Panc1 (cell line): ENCODE measurements around the gene SPATA21. TPM values are rescaled to one million over a fixed set of nuclear protein-coding genes. Genes with fewer than 3 reads are reported as not detected.

Source experiments
- ATAC-seq: fragments of 200-7000 bp; cut with Tn5 transposase; 2 replicates; pipeline ENCODE4 v1.9.1; 2020; ENCODE audit warnings: mild to moderate bottlenecking, moderate library complexity
- BruUV-seq: library from RNA; stranded (reverse); fragments of 400-500 nt; replicated peaks from 2 replicates; lab custom pipeline; 2021; lab: Mats Ljungman, UMichigan
- CTCF ChIA-PET: fragments of 300-600 bp; sonication (Branson Sonifier 250); formaldehyde crosslinking; loops from one replicate; lab custom pipeline; 2022; ENCODE audit warnings: antibody characterized with exemption; lab: Charles Lee
- POLR2A ChIA-PET: fragments of 300-600 bp; sonication (Branson Sonifier 250); formaldehyde crosslinking; loops from one replicate; lab custom pipeline; 2022; ENCODE audit warnings: antibody characterized with exemption; lab: Charles Lee
- DNase-seq: peaks from one replicate; pipeline ENCODE4 v3.0.0-alpha.2; 2010; ENCODE audit warnings: low read depth, low spot score
- H3K27ac ChIP-seq: 2 replicates; pipeline ENCODE4 v1.5.1; 2011; ENCODE audit warnings: mild to moderate bottlenecking, low read length, inconsistent platforms
- H3K27me3 ChIP-seq: fragments of 200-500 bp; sonication (Bioruptor generic); 2 replicates; pipeline ENCODE4 v1.6.0; 2014; ENCODE audit warnings: low read length, inconsistent platforms; ENCODE audit not compliant: control insufficient read depth, insufficient read depth
- H3K36me3 ChIP-seq: fragments of 200-500 bp; sonication (Bioruptor generic); 2 replicates; pipeline ENCODE4 v1.5.1; 2014; ENCODE audit warnings: inconsistent platforms, mild to moderate bottlenecking, low read length, moderate library complexity; ENCODE audit not compliant: control insufficient read depth, insufficient read depth
- H3K4me1 ChIP-seq: 2 replicates; pipeline ENCODE4 v1.5.1; 2011; ENCODE audit warnings: inconsistent platforms, mild to moderate bottlenecking, low read length, moderate library complexity; ENCODE audit not compliant: control insufficient read depth, insufficient read depth
- H3K4me3 ChIP-seq, 2 experiments: 2 replicates each; pipeline ENCODE4 v1.5.1; 2011 to 2012; ENCODE audit warnings: low read depth in 2 of 2, low read length in 2 of 2, mild to moderate bottlenecking in 2 of 2, inconsistent platforms in 1 of 2, moderate library complexity in 1 of 2
- H3K9me3 ChIP-seq: fragments of 200-500 bp; sonication (Bioruptor generic); 2 replicates; pipeline ENCODE4 v1.5.1; 2014; ENCODE audit warnings: low read depth, mild to moderate bottlenecking, inconsistent platforms, low read length, moderate library complexity; ENCODE audit not compliant: control insufficient read depth, insufficient read depth
- POLR2AphosphoS5 ChIP-seq: IDR thresholded peaks from 2 replicates; pipeline ENCODE4 v1.6.1; 2012; ENCODE audit warnings: mild to moderate bottlenecking, low read depth, low read length, moderate library complexity
- REST ChIP-seq, 2 experiments: IDR thresholded peaks; 2 replicates each; pipeline ENCODE4 v1.6.1; 2011 to 2012; ENCODE audit warnings: low read depth in 2 of 2, control low read depth in 1 of 2, low read length in 1 of 2, mild to moderate bottlenecking in 1 of 2, moderate library complexity in 1 of 2; ENCODE audit not compliant: insufficient read depth in 1 of 2
- SIN3A ChIP-seq: IDR thresholded peaks from 2 replicates; pipeline ENCODE4 v1.6.1; 2012; ENCODE audit warnings: low read depth, mild to moderate bottlenecking, low read length, moderate library complexity, borderline replicate concordance; ENCODE audit not compliant: insufficient read depth
- TCF7L2 ChIP-seq: IDR thresholded peaks from 2 replicates; pipeline ENCODE4 v1.6.1; 2011; ENCODE audit warnings: mild to moderate bottlenecking, low read depth, low read length, inconsistent platforms
- in situ Hi-C: cut with HindIII; loops from 2 replicates; pipeline ENCODE4 v1.10.0; 2016; ENCODE audit warnings: low sequenced_read_pairs, low pct_unique_long_range_greater_than_20kb
- intact Hi-C: fragments of 100-400 bp; cut with micrococcal nuclease; formaldehyde crosslinking; loops from one replicate; pipeline ENCODE4 v1.10.0; 2022; ENCODE audit not compliant: unreplicated experiment
- total RNA-seq: library from RNA; stranded (reverse); gene quantifications from one replicate; pipeline ENCODE4 v1.2.1, GENCODE V29; 2021; ENCODE audit not compliant: unreplicated experiment
- TF ChIP-seq, protein P1 (sequence below): fragments of 450-650 bp; IDR thresholded peaks from 2 replicates; pipeline ENCODE4 v1.5.1; 2017; ENCODE audit warnings: mild to moderate bottlenecking

SPATA21 gene
- total RNA-seq, 1 experiment from 2014 or later, result not detected

DNA sequence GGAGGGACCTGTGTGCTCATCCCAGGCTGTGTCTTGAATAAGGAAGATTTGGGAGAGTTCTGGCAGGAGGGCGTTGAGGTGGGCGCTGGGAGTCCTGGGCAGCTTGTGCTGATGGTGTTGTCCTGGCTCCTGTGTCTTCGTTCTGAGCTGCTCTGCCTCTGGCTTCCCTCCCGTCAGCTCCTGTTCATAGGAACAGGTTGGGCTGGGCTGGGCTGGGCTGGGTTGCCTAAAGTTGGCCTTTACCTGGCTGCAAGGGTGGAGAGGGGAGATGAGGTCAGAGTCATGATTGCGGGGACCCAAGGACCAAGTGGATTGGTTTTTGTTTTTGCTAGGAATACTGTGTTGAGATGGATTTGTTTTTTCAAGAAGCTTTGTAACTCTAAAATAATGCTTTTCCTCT is 12.4 kb upstream of the SPATA21 start:
- ChIA-PET CTCF (no interaction called here), POLR2A (interaction anchor here (0.7 kb wide), 1 partner anchor 297 kb away, joined by 3 read pairs; no protein-coding TSS in a partner anchor)
- BruUV-seq, result no TSS peak
- DNase-seq (no peak), ATAC-seq (no peak; the same call in 1 of the 2 replicates)
- in situ Hi-C loops, result no loop called here
- Histone ChIP-seq H3K36me3 (peaks cover 16% of the 10 kb centered on the region), H3K4me1 (no peaks in the 10 kb centered on the region), H3K9me3 (no peaks in the 10 kb centered on the region), H3K27ac (no peak overlapping the region), H3K4me3 (no peak overlapping the region), H3K27me3 (no peaks in the 10 kb centered on the region)
- TF ChIP-seq SIN3A, result no peak
- TF ChIP-seq POLR2AphosphoS5, result no peak
- TF ChIP-seq REST (IDR thresholded peaks at IDR 0.05; ENCODE audit: insufficient read depth in 1 of 2, low read depth in 2 of 2, low read length in 1 of 2), result no peak
- TF ChIP-seq, protein P1, sequence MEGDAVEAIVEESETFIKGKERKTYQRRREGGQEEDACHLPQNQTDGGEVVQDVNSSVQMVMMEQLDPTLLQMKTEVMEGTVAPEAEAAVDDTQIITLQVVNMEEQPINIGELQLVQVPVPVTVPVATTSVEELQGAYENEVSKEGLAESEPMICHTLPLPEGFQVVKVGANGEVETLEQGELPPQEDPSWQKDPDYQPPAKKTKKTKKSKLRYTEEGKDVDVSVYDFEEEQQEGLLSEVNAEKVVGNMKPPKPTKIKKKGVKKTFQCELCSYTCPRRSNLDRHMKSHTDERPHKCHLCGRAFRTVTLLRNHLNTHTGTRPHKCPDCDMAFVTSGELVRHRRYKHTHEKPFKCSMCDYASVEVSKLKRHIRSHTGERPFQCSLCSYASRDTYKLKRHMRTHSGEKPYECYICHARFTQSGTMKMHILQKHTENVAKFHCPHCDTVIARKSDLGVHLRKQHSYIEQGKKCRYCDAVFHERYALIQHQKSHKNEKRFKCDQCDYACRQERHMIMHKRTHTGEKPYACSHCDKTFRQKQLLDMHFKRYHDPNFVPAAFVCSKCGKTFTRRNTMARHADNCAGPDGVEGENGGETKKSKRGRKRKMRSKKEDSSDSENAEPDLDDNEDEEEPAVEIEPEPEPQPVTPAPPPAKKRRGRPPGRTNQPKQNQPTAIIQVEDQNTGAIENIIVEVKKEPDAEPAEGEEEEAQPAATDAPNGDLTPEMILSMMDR, result no peak
- TF ChIP-seq TCF7L2, result no peak
- intact Hi-C loops, result no loop called here

DNA sequence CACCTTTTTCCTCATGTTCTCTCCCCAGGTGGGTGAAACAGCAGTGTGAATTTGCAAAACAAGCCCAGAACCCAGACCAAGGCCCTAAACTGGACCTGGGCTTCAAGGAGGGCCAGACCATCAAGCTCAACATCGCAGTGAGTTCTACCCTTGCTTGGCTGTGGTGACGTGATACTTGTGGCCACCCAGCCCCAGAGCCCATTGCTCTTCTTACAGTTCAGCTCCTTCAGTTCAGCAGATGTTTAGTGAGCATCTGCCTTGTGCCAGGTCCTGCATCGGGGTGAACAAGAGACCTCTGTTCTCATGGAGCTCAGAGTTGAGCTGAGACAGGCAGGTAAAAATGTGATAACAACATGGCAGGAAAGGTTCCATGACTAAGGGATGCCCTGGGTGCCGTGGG is 11.8 kb upstream of the SPATA21 start:
- DNase-seq (no peak), ATAC-seq (no peak)
- no peaks in the 10 kb centered on the region for H3K9me3 ChIP-seq
- H3K27ac ChIP-seq, result no peak overlapping the region
- POLR2A ChIA-PET, result no interaction called here
- H3K36me3 ChIP-seq, result peaks cover 16% of the 10 kb centered on the region
- in situ Hi-C loops (no loop called here), intact Hi-C loops (no loop called here)
- BruUV-seq, result no TSS peak
- no peaks in the 10 kb centered on the region for H3K27me3 ChIP-seq
- H3K4me3 ChIP-seq, result no peak overlapping the region
- CTCF ChIA-PET, result no interaction called here
- no peaks in the 10 kb centered on the region for H3K4me1 ChIP-seq
- TF ChIP-seq REST (IDR thresholded peaks at IDR 0.05; ENCODE audit: insufficient read depth in 1 of 2, low read depth in 2 of 2, low read length in 1 of 2) (no peak), TCF7L2 (no peak), POLR2AphosphoS5 (no peak), SIN3A (no peak)
- TF ChIP-seq, protein P1, result no peak
